AG04449 (cell line): ENCODE results near the gene ZFP90.
A peak's percentile ranks its signal among the peaks of the same experiment; 100 is the strongest.

ENCODE experiments used
- CTCF ChIA-PET: fragments of 350-600 bp; formaldehyde crosslinking; extraction: SDS; loops from one replicate; lab custom pipeline; 2021; ENCODE audit warnings: antibody characterized with exemption; lab: Yijun Ruan, JAX
- POLR2A ChIA-PET: fragments of 400-600, 350-600 bp; formaldehyde crosslinking; extraction: SDS; loops from one replicate; lab custom pipeline; 2020; ENCODE audit warnings: antibody characterized with exemption, inconsistent platforms; lab: Yijun Ruan, JAX
- DNase-seq: peaks from one replicate; pipeline ENCODE4 v3.0.0-alpha.2; 2010; ENCODE audit warnings: low read depth, low spot score
- H3K4me3 ChIP-seq: 2 replicates; pipeline ENCODE4 v1.5.1; 2011; ENCODE audit warnings: low read depth, mild to moderate bottlenecking, control low read depth, low read length
- TF ChIP-seq, protein P1 (sequence below): IDR thresholded peaks from one replicate; pipeline ENCODE4 v1.5.1; 2011; ENCODE audit warnings: mild to moderate bottlenecking, moderate library complexity, low read length, control low read depth, inconsistent platforms; ENCODE audit not compliant: insufficient read depth; ENCODE audit errors: missing control alignments

ZFP90 gene

DNA sequence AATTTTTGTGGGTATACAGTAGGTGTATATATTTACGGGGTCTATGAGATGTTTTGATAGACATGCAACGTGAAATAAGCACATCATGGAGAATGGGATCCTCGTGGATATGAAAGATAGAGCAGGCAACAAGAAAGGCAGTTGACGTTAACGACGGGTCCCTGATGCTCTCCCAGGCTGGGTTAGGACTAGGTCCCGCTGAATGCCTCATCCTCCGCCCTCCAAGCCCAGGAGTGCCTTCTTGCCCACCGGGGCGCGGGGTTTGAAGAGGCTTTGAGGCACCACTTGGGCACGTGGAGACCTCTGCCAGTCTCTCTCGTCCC lies 9.5 kb upstream of the ZFP90 start:
- CTCF ChIA-PET = interaction anchor here (0.8 to 6.4 kb wide), 17 partner anchors 10 to 599 kb away, joined by 3 to 88 read pairs (median 6); partner anchors contain the start of genes HAS3, TANGO6 and ZFP90
- TF ChIP-seq, protein P1, sequence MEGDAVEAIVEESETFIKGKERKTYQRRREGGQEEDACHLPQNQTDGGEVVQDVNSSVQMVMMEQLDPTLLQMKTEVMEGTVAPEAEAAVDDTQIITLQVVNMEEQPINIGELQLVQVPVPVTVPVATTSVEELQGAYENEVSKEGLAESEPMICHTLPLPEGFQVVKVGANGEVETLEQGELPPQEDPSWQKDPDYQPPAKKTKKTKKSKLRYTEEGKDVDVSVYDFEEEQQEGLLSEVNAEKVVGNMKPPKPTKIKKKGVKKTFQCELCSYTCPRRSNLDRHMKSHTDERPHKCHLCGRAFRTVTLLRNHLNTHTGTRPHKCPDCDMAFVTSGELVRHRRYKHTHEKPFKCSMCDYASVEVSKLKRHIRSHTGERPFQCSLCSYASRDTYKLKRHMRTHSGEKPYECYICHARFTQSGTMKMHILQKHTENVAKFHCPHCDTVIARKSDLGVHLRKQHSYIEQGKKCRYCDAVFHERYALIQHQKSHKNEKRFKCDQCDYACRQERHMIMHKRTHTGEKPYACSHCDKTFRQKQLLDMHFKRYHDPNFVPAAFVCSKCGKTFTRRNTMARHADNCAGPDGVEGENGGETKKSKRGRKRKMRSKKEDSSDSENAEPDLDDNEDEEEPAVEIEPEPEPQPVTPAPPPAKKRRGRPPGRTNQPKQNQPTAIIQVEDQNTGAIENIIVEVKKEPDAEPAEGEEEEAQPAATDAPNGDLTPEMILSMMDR = no peak
- POLR2A ChIA-PET = interaction anchor here (1.2 kb wide), 1 partner anchor 10 kb away, joined by 4 read pairs; the partner anchor contains the start of gene ZFP90
- DNase-seq = no peak
- peak overlapping the region; percentile 79 for H3K4me3 ChIP-seq

DNA sequence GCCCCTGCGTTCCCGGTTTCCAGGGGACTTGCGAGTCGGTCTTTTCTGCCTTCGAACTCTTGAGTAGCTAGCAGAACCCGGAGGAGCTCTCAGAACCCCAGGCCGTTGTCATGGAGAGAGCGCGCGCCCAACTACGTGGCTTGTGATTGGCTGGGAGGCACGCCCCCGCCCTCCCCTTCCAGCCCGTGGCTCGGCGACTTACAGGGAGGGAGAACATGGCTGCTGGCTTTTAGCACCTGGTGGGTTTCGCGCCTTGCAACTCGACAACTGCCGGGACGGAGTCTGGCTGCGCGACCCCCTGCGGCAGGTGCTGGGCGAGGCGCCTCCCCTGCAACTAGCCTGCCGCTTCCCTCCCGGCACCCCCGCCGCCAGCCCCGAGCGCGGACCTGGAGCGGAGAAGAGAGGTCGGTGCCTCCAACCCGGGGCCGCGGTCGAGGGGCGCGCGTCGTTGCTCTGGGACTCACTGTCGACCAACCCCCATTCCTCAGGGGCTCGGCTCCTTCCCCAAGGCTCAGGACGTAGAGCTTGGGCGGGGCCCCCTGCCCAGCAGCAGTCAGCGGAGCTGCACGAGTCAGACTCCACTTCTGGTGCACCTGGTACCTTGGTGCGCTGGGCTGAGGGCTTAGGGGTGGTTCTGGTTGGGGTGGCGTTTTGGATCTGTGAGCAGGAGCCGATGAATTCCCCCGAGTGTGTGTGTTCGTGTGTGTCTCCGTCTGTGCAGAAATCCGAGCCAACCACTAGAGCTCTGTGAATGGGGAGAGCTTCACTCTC lies 9.0 kb upstream of the ZFP90 start:
- POLR2A ChIA-PET = interaction anchor here (1.2 kb wide), 1 partner anchor 10 kb away, joined by 4 read pairs; the partner anchor contains the start of gene ZFP90
- DNase-seq = peak; percentile 19
- TF ChIP-seq, protein P1 = no peak
- H3K4me3 ChIP-seq = peak overlapping the region; percentile 79
- CTCF ChIA-PET = interaction anchor here (0.8 to 6.4 kb wide), 12 partner anchors 9 to 598 kb away, joined by 3 to 88 read pairs (median 6); partner anchors contain the start of genes HAS3 and ZFP90

DNA sequence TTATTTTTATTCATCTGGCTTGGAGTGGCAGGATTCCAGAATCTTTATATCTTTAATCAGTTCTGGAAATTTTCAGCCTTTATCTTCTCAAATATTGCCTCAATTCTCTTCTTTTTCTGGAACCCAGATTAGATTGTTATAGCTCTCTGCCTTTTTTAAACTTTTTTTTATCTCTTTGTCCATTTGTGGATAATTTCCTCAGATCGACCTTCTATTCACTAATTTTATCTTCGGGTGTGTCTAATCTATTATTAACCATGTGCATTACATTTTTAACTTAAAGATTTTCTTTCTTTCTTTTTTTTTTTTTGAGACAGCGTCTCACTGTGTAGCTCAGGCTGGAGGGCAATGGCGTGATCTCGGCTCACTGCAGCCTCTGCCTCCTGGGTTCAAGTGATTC lies 5.2 kb upstream of the ZFP90 start:
- TF ChIP-seq, protein P1 = no peak
- ChIA-PET POLR2A (no interaction called here), CTCF (interaction anchor here (0.7 kb wide), 1 partner anchor 13 kb away, joined by 5 read pairs; no protein-coding TSS in a partner anchor)
- no peak overlapping the region for H3K4me3 ChIP-seq
- no peak for DNase-seq

DNA sequence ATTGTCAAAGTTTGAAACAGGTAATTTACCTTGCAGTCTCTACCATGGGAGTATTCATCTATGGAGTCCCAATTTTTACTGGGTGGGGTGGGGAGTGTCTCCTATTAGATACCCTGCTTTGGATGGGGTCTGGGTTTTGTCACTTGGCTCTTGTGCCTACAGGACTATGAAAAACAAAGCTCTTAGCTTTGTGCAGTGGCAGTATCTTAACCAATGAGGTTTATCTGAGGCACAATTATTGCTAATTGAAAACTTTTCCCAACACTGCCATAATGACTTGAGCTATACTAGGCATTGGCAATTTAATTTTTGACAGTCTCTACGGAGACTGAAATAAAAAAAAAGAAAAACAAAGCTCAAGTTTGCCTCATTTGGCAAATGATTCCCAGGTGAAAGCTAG lies 3.8 kb upstream of the ZFP90 start:
- CTCF ChIA-PET = interaction anchor here (0.6 to 1.5 kb wide), 4 partner anchors 11 to 286 kb away, joined by 3 to 11 read pairs (median 5); no protein-coding TSS in a partner anchor
- TF ChIP-seq, protein P1 = no peak
- POLR2A ChIA-PET = no interaction called here
- no peak overlapping the region for H3K4me3 ChIP-seq
- no peak for DNase-seq

DNA sequence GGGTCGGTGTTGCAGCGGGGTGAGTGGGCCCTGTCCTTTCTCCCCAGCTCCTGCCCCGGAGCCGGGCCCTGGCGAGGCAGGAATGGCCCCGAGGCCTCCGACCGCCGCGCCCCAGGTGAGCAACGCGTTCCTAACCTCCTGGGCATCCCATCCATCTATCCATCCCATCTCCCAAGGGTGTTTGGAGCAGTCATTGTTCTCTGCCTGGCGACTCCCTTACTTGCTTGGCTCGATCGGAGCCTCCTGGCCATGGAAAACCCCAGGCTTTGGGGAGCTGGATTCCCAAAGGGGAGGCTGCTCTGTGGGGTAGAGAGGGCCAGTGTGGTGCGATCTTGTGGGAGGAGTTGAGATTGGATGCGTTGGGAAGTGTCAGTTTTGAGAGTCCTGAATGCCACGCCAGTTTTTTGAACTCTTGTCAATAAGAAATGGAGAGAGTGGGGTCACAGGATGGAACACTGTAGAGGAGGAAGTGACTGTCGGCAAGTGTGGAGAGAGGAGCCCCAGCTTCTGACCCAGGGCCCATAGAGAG lies 684 bp downstream of the ZFP90 start:
- CTCF ChIA-PET = interaction anchor here (1.2 to 5.8 kb wide), 3 partner anchors 11 to 29 kb away, joined by 3 to 35 read pairs (median 11); no protein-coding TSS in a partner anchor
- TF ChIP-seq, protein P1 = no peak
- H3K4me3 ChIP-seq = peak overlapping the region; percentile 73
- POLR2A ChIA-PET = interaction anchor here (0.6 to 1.2 kb wide), 2 partner anchors 10 to 284 kb away, joined by 3 to 4 read pairs; no protein-coding TSS in a partner anchor
- DNase-seq = no peak

DNA sequence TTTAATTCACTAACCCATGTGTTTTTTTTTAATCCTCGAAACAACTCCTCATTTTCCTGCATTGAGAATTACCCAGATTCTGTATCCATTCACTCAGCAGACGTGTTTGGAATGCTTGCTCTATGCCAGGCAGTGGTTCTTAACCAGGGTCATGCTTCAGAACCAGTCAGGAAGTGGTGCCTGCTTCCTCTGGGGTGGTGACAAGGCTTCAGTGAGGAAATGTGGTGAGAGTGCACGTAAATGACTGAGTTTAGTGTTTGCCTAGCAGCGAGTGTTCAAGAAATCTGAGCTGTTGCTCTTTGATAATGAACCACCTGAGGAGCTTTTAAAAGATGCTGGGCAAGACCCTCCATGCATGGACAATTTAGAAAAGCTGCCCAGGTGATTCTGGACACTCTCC lies 9.9 kb downstream of the ZFP90 start:
- H3K4me3 ChIP-seq = no peak overlapping the region
- ChIA-PET CTCF (no interaction called here), POLR2A (no interaction called here)
- TF ChIP-seq, protein P1 = no peak
- DNase-seq = no peak
